GM21390 (cell line): ENCODE data around the gene HIVEP2.

Experiments
- ATAC-seq: cut with Tn5 transposase; IDR thresholded peaks from one replicate; pipeline ENCODE4 v1.9.1; 2021; ENCODE audit not compliant: unreplicated experiment

Gene HIVEP2

DNA sequence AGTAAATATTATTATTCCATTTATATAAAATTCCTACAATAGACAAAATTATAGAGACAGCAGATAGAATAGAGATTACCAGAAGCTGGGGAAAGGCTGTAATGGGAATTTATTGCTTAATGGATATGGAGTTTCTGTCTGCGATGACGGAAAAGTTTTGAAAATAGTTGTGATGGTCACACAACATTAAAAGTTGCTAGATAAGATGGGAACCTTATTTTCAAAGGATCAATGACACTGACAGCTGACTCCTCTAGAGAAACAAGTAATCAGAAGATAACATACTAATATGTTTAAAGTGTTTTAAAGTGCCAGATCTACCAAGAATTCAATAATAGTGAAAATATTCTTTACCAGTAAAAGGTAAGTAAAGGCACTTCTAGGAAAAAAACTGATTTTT, 236.3 kb downstream of the HIVEP2 start:
- no peak for ATAC-seq

DNA sequence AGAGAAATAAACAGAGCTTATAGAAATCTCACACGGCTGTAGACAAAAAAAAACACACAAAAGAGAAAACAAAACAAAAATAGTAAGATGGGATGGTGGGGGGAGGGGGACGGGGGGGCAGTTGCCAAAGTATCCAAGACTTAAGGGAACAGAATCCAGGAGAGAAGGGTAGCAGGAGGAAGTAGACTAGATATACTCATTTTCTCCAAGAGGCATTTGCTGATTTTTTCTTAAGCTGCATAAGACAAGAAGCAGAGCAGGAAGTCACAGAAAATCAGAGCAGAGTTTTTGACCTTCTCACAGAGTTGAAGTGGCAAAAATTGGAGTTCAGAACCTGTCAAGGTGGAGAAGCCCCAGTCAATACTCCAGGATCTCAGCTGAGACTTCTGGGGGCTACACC, 237.7 kb downstream of the HIVEP2 start:
- no peak for ATAC-seq

DNA sequence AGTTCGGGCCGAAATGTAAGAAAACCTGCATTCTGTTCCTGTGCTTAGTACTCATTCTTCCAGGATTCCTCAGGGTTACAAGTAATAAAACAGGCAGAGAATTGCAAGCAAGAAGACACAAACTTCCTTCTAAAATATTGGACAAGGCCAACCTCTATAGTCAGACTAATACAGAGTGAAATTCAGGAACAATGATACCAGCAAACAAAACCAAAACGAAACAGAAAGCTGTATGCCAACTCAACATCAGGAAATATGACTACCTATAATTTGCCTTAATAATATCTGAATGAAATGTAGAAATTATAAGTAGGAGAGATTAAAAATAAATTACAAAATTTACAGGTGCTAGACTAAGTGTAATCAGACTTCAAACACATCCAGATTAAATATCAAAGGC, 238.8 kb downstream of the HIVEP2 start:
- no peak for ATAC-seq

DNA sequence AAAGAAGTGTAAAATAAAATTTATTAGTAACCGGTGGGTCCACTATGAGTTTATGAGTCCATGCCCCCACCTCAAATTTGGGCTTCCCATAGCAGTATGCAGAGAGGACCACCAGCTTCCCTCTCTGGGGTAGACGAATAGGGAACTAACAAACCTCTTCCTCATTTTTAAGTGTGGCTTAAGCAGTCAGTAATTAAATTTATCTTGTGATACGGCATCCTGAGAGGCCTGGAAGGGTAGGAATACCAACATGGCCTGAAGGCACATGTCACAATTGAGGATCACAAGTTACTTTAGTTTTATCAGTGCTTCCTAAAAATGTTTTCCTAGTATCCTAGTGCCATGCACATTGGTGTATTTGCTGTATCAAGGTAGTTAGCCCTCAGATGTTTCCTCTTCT, 239.9 kb downstream of the HIVEP2 start:
- no peak for ATAC-seq

DNA sequence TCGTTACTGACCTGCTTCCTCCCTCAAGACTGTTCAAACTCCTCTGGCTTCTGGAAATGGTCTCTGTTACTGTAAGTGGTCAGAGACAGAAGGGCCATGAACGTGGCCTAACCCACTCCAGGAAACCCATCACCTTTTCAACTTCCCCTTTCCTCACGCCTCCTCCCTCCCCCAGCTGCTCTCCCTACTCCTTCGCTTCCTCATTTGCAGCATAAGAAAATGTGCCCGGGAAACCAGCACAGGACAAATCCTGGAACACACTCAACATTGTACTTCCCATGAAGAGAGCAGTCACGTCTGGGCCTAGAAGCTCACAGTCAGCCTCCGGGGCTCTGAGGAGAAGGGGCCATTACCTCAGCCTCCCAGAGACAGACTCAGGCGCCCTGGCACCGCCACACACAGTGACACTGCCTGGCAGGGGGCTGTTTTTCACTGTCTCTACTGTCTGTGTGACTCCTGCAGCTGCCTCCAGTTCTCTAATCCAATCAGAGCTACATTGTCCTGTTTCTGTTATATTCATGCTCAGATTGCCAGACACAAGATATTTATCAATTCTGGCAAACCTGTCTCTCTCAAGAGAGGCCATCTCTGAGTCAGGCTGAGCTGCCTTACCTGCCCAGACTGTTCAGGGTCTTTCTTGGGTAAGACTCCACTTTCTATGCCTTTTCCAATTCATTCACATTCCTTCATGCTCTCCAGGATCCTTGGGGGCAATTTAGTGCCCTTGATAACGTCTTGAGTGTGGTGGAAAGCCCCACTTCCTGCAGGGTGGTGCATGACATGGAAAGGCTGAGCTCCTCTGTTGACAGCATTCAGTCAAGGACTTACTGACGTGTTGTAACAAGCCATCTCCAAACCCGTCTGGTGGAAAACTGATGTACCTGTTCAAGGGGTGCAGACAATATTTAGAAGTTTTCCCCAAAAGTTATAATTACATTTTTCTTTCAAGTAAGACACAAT, 242.2 kb downstream of the HIVEP2 start:
- no peak for ATAC-seq
